Sigmoid colon (tissue), 4 donors: ENCODE results near the gene NR1I3.

Experiments used
- POLR2AphosphoS5 ChIP-seq, 4 donors: sonication (generic); formaldehyde crosslinking; IDR thresholded peaks; one replicate each; pipeline ENCODE4 v1.6.1; 2017; ENCODE audit warnings: antibody characterized with exemption in 4 of 4
- TF ChIP-seq, protein P1 (sequence below), 4 experiments: fragments of 450-650 bp in 3 of 4; fragments of 200-600 bp in 1 of 4; IDR thresholded peaks; one replicate each; pipeline ENCODE4 v1.5.1; 2016 to 2019; ENCODE audit warnings: antibody characterized with exemption in 4 of 4, mild to moderate bottlenecking in 3 of 4, moderate library complexity in 2 of 4

GRCh38 chr1:161225534-161226319 lies 12.3 kb downstream of the NR1I3 start, which contains the start of gene TOMM40L:
- peak in 3 of 4 donors; percentile 2 to 73 (median 64) for TF ChIP-seq POLR2AphosphoS5 (IDR thresholded peaks at IDR 0.05)
- TF ChIP-seq, protein P1, sequence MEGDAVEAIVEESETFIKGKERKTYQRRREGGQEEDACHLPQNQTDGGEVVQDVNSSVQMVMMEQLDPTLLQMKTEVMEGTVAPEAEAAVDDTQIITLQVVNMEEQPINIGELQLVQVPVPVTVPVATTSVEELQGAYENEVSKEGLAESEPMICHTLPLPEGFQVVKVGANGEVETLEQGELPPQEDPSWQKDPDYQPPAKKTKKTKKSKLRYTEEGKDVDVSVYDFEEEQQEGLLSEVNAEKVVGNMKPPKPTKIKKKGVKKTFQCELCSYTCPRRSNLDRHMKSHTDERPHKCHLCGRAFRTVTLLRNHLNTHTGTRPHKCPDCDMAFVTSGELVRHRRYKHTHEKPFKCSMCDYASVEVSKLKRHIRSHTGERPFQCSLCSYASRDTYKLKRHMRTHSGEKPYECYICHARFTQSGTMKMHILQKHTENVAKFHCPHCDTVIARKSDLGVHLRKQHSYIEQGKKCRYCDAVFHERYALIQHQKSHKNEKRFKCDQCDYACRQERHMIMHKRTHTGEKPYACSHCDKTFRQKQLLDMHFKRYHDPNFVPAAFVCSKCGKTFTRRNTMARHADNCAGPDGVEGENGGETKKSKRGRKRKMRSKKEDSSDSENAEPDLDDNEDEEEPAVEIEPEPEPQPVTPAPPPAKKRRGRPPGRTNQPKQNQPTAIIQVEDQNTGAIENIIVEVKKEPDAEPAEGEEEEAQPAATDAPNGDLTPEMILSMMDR (IDR thresholded peaks at IDR 0.05) = peak; percentile 41 to 59 (median 50)
